GM12801 (cell line): ENCODE data around the gene DLG5.

ENCODE experiments used
- TF ChIP-seq, protein P1 (sequence below): IDR thresholded peaks from one replicate; pipeline ENCODE4 v1.5.1; 2011; ENCODE audit warnings: control low read depth; ENCODE audit not compliant: insufficient read length; ENCODE audit errors: extremely low read depth

DLG5 gene

DNA sequence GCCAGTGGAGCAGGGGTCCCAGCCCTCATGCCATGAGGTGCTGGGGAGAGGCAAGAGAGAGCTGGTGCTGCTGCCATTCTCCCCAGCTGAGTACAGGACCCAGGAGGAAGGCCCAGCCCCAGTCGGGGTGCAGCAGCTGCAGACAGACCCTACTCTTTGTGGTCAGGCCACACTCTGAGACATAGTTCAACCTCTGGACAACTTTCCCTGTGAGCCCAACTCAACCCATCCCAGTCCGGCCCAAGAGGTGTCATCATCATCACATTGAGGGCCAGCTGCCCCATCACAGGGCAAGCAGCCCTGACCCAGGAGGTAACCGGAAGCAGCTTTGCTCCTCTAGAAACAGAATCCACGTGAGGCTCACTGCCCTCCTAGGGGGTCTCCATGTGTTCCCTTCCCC, 155.1 kb downstream of the DLG5 start:
- TF ChIP-seq, protein P1, sequence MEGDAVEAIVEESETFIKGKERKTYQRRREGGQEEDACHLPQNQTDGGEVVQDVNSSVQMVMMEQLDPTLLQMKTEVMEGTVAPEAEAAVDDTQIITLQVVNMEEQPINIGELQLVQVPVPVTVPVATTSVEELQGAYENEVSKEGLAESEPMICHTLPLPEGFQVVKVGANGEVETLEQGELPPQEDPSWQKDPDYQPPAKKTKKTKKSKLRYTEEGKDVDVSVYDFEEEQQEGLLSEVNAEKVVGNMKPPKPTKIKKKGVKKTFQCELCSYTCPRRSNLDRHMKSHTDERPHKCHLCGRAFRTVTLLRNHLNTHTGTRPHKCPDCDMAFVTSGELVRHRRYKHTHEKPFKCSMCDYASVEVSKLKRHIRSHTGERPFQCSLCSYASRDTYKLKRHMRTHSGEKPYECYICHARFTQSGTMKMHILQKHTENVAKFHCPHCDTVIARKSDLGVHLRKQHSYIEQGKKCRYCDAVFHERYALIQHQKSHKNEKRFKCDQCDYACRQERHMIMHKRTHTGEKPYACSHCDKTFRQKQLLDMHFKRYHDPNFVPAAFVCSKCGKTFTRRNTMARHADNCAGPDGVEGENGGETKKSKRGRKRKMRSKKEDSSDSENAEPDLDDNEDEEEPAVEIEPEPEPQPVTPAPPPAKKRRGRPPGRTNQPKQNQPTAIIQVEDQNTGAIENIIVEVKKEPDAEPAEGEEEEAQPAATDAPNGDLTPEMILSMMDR = no peak

GRCh38 chr10:77770868-77771175, 155.7 kb downstream of the DLG5 start:
- TF ChIP-seq, protein P1 = no peak

GRCh38 chr10:77770081-77770867, 156.3 kb downstream of the DLG5 start:
- TF ChIP-seq, protein P1 = no peak

- TF ChIP-seq, protein P1 = no peak
Observed at GRCh38 chr10:77768039-77768438, 158.5 kb downstream of the DLG5 start.

DNA sequence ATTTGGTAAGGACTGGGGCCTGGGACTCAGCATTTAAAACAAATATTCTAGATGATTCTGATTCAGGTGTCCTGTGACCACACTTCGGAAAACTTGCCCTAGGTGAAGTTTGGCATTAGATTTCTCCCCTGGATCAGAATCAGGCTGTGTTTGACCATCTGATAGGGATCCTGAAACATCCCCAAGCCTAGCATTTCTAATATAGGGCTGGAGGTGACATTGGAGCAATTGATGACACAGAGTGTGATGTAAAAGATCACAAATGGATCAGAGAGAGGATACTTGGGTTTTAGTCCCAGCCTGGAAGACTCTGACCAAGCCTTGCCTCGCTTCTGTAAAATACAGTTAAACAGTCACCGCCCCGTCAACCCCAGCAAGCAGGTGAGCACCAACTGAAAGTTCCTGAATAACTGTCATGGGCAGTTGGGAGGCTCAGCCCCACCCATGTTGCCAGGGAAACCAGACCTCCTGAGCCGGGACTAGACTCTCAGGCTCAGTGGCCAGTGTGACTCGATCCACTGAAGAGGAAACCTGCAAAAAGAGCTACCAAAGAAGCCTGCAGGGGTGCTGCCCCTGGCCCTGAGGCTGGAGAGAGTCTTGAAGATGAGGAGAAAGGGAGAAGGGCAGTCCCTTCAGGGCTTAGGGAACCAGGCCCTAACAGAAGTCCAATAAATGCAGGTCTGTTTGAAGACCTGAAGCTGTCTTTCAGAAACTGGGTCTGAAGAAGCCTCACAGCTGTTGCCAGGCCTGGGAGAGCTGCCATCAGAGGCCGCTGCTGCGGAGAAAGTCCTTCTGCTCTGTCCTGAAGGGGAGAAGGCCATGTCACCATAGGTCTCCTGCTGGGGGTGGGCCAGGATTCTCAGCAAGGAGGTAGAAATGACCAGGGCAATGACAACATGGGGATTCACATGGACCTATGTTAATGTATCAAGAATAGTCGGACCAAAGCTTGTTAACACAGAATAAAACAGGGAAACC, 162.8 kb downstream of the DLG5 start:
- TF ChIP-seq, protein P1 = no peak

DNA sequence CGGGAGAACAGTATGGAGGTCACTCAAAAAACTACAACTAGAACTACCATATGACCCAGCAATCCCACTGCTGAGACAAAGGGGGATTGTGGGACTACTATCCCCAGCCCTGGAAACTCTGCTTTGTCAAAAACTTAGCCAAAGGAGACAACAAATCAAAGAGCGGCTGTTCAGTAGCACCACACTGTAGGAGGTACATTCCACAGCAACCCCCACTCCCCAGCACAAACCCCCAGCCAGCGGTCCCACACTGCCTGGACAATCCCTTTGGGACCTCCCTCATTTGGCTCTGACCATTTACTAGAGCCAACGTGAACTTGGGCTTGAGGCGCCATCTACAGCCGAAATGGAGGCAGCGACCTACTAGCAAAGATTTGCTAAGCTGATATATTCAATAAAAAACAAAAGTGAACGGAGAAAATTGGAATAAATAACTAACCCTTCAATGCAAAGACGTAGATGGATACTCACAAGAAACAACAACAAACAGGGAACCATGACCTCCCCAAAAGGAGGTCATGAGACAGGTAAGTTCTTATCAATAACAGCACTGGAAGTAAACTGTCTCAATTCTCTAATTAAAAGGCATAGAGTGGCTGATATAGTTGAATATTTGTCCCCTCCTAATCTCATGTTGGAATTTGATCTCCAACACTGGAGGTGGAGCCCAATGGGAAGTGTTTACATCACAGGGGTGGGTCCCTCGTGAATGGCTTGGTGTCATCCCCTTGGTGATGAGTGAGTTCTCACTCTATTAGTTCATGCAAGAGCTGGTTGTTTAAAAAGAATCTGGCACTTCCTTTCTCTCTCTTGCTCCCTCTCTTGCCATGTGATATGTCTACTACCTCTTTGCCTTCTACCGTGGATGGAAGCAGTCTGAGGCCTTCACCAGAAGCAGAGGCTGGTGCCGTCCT, 170.0 kb downstream of the DLG5 start:
- TF ChIP-seq, protein P1 = no peak
